GM18907 (cell line): Measurements from ENCODE around the gene ZNF709.
"Not testable (repeated sequence)": the region's sequence is repeated elsewhere in the genome, so short reads cannot be mapped to it uniquely, and the experiment has no call there.

Experiments
- ATAC-seq: cut with Tn5 transposase; IDR thresholded peaks from one replicate; pipeline ENCODE4 v1.9.1; 2021; ENCODE audit warnings: mild to moderate bottlenecking, moderate library complexity; ENCODE audit not compliant: unreplicated experiment

The ZNF709 gene

DNA sequence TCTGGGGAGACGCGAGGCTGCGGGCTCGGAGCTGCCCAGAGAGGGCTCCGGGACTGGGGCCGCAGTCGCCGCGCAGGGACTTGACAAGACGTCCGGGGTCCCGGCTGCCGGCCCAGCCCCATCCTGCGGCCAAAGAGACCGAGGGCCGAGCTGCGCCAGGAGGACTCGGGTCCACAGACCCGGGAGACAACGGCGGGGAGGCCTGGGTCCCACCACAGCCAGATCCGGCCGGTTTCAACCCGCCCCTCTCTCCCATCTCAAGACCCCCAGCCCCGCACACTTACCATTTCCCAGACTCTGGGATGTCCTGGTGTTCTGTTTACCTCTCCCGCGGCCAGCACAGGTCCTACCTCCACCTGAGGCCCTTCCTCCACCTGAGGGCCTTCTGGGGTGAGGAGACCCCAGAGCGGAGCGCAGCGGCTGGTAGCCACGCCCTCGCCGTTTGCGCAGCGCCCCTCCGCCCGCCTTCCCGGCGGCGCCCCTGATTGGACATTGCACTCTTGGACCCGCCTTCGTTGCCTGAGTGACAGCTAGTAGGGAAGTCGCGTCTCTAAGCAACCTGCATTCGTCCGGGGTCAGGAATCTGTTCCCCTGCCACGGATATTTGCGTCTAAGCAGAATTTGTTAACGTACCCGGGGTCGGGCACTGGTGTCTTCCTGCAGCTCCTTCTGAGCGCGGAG, at the start of gene ZNF709:
TSS of gene ZNF709 (minus strand) at position 446 of the 681 bp plus-strand sequence. CDS start at position 287, 159 bp downstream.
- peak; percentile 90 for ATAC-seq

DNA sequence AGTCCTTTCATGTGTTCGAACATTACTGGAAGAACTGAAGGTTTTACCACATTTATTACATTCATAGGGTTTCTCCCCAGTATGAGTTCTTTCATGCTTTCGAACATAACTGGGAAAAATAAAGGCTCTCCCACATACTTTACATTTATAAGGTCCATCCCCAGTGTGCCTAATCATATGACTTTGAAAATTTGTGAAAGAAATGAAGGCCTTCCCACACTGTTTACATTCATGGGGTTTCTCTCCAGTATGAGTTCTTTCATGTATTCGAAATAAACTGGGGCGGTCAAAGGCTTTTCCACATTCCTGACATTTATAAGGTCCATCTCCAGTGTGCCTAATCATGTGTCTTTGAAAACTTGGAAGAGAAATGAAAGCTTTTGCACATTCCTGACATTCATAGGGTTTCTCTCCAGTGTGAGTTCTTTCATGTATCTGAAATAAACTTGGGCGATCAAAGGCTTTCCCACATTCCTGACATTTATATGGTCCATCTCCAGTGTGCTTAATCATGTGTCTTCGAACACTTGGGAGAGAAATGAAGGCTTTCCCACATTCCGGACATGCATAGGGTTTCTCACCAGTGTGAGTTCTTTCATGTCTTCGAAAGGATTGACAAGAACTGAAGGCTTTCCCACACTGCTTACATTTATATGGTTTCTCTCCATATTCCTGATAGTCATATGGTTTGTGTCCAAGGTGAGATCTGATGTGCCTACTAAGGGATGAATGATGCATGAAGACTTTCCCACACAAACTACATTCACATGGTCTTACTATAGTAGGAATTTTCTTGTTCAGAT, 42.6 kb upstream of the ZNF709 start:
- no peak for ATAC-seq

- ATAC-seq = no peak
Observed at GRCh38 chr19:12526542-12526941, 41.9 kb upstream of the ZNF709 start.

DNA sequence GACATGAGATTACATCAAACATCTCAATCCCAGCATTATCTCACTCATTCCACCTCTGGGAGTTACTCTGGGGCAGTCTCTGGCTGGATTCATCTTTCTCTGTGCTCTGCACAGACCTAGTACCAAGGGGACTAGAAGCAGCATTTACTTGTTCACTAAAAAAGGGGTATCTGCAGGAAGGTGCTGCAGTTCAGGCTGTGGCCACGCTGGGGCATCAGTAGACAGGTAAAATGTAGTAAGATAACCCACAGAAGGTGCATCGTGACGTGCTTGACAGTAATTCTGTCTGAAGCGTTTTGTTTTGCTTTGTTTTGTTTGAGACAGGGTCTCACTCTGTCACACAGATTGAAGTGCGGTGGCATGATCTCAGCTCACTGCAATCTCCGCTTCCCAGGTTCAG, 37.4 kb upstream of the ZNF709 start:
- ATAC-seq = no peak

- ATAC-seq = no peak
Observed at GRCh38 chr19:12513531-12514061, 29.0 kb upstream of the ZNF709 start.

GRCh38 chr19:12497032-12497431, 12.4 kb upstream of the ZNF709 start:
- ATAC-seq = no peak

- ATAC-seq = no peak
Observed at GRCh38 chr19:12496480-12496879, 11.9 kb upstream of the ZNF709 start.

- ATAC-seq = no peak
Observed at GRCh38 chr19:12495002-12495802, 10.6 kb upstream of the ZNF709 start.

GRCh38 chr19:12494260-12494860, 9.7 kb upstream of the ZNF709 start:
- ATAC-seq = no peak

- ATAC-seq = not testable (repeated sequence)
Observed at GRCh38 chr19:12486265-12486783, 1.7 kb upstream of the ZNF709 start.

DNA sequence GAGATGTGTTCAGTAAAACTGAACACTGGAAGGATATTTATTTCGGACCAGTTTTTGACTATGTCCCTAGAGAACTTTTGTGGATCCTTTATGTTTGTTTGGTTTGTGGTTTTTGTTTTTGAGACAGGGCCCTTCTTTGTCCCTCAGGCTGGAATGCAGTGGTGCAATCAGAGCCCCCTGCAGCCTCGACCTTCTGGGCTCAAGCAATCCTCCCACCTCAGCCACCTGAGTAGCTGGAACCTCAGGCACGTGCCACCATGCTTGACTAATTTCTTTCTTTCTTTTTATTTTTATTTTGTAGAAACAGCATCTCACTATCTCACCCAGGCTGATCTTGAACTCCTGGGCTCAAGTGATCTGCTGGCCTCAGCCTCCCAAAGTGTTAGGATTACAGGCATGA, 955 bp upstream of the ZNF709 start:
- no peak for ATAC-seq

DNA sequence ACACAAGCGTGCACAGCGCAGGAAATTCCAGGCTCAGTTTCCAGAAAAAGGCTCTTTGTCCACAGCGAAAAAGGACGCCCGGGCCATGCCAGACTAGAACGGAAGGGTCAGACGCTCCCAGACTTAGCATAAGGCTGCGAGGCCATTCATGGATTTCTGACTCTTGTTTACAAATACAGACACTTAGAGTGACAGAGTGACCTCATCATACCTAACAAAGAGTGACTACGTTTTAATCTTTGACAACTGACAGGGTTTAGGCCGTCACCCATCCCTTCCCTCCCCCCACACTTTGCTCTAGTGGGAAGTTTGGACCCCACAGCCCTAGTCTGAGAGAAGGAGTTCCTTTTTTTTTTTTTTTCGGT, 418 bp upstream of the ZNF709 start:
- no peak for ATAC-seq

- no peak for ATAC-seq
Observed at GRCh38 chr19:12484011-12484370, 625 bp downstream of the ZNF709 start.

DNA sequence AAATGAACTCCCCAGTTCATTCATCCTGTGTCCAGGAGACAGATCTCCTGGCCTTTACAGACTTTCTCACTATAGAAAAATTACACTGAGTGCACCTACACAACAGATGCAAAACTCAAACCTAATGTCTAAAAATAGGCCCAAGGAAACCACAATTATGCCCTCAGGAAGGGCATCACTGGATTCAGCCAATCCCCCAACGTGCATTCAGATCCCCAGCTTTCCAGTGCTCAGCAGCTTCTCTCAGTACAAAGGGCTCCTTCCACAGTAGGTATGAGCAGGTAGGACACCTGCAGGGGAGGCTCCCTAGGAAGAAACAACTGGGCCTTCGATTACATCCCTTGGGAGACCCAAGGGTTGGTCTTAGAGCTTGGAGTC, 2.1 kb downstream of the ZNF709 start:
- ATAC-seq = no peak

GRCh38 chr19:12481781-12482508, 2.7 kb downstream of the ZNF709 start:
- ATAC-seq = no peak

GRCh38 chr19:12478234-12478941, 6.2 kb downstream of the ZNF709 start:
- ATAC-seq = no peak

GRCh38 chr19:12467651-12468050, 17.0 kb downstream of the ZNF709 start:
- ATAC-seq = not testable (repeated sequence)

DNA sequence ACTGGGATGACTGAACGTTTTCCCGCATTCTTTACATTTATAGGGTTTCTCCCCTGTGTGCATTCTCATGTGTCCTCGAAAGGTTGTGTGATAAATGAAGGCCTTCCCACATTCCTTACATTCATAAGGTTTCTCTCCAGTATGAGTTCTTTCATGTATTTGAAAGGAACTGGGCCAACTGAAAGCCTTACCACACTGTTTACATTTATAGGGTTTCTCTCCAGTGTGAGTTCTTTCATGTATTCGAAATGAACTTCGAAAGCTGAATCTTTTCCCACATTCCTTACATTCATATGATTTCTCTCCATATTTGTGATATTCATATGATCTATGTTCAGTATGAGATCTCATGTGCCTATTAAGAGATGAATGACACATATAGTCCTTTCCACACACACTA, 19.4 kb downstream of the ZNF709 start:
- ATAC-seq = no peak

DNA sequence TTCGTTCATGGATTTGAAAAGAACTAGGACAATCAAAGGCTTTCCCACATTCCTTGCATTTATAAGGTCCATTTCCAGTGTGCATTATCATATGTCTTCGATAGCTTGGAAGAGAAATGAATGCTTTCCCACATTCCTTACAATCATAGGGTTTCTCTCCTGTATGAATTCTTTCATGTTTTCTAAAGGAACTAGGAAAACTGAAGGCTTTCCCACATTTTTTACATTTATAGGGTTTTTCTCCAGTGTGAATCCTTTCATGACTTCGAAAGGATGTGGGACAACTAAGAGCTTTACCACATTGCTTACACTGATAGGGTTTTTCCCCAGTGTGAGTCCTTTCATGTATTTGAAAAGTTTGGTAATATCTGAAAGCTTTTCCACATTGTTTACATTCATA, 19.8 kb downstream of the ZNF709 start:
- no peak for ATAC-seq
